Colonic mucosa (tissue), 4 donors: ENCODE data around the gene MCCC2. TPM values are rescaled to one million over a fixed set of nuclear protein-coding genes. Genes with fewer than 3 reads are reported as not detected.

ENCODE experiments used
- DNase-seq: peaks from one replicate; pipeline ENCODE4 v3.0.0-alpha.2; 2020
- H3K27ac ChIP-seq: fragments of 200-600 bp; one replicate; pipeline ENCODE4 v1.8.0; 2021
- H3K27me3 ChIP-seq: fragments of 200-600 bp; one replicate; pipeline ENCODE4 v1.8.0; 2021
- H3K36me3 ChIP-seq: fragments of 200-600 bp; one replicate; pipeline ENCODE4 v1.8.0; 2021
- H3K4me1 ChIP-seq: fragments of 200-600 bp; one replicate; pipeline ENCODE4 v1.8.0; 2021; ENCODE audit warnings: mild to moderate bottlenecking
- H3K4me3 ChIP-seq: fragments of 200-600 bp; one replicate; pipeline ENCODE4 v1.8.0; 2021
- H3K9ac ChIP-seq, 2 donors: one replicate each; pipeline ENCODE4 v1.7.0; 2013; ENCODE audit warnings: control low read depth in 2 of 2, low read depth in 2 of 2, low read length in 2 of 2
- H3K9me3 ChIP-seq: fragments of 200-600 bp; one replicate; pipeline ENCODE4 v1.8.0; 2021
- intact Hi-C: fragments of 100-400 bp; cut with DNase I; formaldehyde crosslinking; loops from one replicate; pipeline ENCODE4 v1.14.1; 2022
- total RNA-seq, 2 donors: library from RNA; stranded (reverse); fragmentation: NEBNext Ultra II Directional in 1 of 2; extraction: Animal tissue kit (Norgen Biotek cat#: 25700) in 1 of 2; gene quantifications; one replicate each; pipeline ENCODE4 v1.2.1, GENCODE V29; 2021
- TF ChIP-seq, protein P1 (sequence below): fragments of 200-600 bp; IDR thresholded peaks from one replicate; pipeline ENCODE4 v1.8.0; 2022; ENCODE audit warnings: antibody characterized with exemption, mild to moderate bottlenecking
- donor health status: healthy.
- donor health status: DM: no; HTN: no; CAD: no.
- donor health status: DM: no; HTN: no; CAD: no.

Gene MCCC2
- total RNA-seq, 2 donors from 2014 or later: 56.8 to 68.7 TPM

DNA sequence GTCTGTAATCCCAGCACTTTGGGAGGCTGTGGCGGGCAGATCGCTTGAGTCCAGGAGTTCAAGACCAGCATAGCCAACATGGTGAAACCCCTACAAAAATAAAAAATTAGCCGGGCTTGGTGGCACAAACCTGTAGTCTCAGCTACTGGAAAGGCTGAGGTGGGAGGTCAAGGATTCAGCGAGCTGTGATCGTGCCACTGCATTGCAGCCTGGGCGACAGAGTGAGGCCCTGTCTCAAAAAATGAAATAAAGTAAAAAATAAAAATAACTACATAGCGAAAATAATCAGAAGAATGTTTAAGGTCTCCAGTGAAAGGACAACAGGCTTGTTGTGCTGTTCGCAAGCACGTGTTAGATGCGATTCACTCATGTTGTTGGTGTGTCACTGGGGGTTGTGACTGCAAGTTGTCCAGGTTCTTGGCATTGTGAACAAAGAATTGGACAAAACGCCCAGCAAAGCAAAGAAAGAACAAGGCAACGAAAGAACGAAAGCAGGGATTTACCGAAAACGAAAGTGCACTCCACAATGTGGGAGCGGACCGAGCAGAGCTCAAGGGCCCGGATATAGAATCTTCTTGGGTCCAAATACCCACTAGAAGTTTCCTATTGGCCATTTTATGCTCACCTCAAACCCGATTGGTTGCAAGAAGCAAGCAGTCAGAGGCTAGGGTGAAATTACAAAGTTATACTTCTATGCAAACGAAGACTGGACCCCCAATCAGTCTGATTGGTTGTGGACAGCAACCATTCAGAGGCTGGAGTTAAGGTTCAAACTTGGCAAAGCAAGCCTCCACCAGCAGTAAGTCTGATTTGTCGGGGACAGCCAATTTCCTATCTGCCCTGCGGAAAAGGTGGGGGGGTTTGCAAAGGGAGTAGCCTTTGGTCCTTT, 844 bp upstream of the MCCC2 start:
- TF ChIP-seq, protein P1, sequence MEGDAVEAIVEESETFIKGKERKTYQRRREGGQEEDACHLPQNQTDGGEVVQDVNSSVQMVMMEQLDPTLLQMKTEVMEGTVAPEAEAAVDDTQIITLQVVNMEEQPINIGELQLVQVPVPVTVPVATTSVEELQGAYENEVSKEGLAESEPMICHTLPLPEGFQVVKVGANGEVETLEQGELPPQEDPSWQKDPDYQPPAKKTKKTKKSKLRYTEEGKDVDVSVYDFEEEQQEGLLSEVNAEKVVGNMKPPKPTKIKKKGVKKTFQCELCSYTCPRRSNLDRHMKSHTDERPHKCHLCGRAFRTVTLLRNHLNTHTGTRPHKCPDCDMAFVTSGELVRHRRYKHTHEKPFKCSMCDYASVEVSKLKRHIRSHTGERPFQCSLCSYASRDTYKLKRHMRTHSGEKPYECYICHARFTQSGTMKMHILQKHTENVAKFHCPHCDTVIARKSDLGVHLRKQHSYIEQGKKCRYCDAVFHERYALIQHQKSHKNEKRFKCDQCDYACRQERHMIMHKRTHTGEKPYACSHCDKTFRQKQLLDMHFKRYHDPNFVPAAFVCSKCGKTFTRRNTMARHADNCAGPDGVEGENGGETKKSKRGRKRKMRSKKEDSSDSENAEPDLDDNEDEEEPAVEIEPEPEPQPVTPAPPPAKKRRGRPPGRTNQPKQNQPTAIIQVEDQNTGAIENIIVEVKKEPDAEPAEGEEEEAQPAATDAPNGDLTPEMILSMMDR: no peak
- no peak for DNase-seq
- H3K36me3 ChIP-seq: no peaks in the 10 kb centered on the region
- no peaks in the 10 kb centered on the region for H3K27me3 ChIP-seq
- intact Hi-C loops: no loop called here
- peaks cover 4% of the 10 kb centered on the region for H3K4me1 ChIP-seq
- peak overlapping the region; percentile 76 for H3K4me3 ChIP-seq
- peak overlapping the region; percentile 37 to 67 for H3K9ac ChIP-seq
- no peaks in the 10 kb centered on the region for H3K9me3 ChIP-seq
- peak overlapping the region; percentile 74 for H3K27ac ChIP-seq

DNA sequence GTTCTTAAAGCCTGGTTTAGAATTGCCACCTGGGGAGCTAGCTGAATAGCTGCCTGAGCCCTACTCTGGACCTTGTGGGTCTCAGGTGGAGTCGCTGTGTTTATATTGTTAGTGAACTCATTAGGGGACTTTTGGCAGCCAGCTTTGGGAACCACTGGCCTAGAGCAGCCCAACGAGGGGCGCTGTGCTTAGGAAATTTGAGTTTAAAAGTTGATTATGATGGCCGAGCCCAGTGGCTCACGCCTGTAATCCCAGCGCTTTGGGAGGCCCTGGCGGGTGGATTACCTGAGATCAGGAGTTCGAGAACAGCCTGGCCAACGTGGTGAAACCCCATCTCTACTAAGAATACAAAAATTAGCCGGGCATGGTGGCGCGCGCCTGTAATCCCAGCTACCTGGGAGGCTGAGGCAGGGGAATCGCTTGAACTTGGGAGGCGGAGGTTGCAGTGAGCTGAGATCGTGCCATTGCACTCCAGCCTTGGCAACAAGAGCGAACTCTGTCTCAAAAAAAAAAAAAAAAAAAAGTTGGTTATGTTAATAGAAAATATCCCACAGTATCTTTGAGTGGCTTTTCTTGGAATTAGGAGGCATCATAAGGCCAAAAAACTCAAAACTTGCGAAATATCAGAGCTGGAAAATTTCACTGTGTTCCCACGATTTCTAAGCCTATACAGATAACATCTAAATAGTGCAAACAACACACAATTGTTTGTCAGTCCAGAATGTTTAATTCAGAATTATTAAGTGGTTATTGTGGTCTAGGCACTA, 809 bp downstream of the MCCC2 start:
- Histone ChIP-seq H3K27ac (peak overlapping the region; percentile 74), H3K4me1 (peaks cover 4% of the 10 kb centered on the region), H3K9ac (peak overlapping the region; percentile 67 to 79), H3K4me3 (peak overlapping the region; percentile 76), H3K36me3 (no peaks in the 10 kb centered on the region), H3K27me3 (no peaks in the 10 kb centered on the region), H3K9me3 (no peaks in the 10 kb centered on the region)
- DNase-seq: no peak
- TF ChIP-seq, protein P1: no peak
- intact Hi-C loops: no loop called here

DNA sequence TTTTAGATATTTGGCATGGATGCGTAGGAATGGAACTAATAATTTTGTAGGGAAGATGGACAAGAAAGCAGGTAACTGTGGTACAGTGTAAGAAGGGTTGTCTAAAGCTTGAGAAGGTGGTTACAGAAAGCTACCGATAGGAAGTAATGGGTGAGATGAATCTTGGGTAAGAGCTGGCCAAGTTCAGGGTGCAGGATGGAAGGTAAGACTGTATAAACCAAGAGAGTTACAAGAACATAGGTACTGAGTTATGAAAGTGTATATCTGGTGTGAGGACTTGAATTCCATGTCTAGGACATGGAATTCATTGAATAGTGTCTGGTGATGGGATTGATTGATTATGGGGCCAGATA, 1.4 kb downstream of the MCCC2 start:
- TF ChIP-seq, protein P1: no peak
- intact Hi-C loops: no loop called here
- H3K36me3 ChIP-seq: no peaks in the 10 kb centered on the region

DNA sequence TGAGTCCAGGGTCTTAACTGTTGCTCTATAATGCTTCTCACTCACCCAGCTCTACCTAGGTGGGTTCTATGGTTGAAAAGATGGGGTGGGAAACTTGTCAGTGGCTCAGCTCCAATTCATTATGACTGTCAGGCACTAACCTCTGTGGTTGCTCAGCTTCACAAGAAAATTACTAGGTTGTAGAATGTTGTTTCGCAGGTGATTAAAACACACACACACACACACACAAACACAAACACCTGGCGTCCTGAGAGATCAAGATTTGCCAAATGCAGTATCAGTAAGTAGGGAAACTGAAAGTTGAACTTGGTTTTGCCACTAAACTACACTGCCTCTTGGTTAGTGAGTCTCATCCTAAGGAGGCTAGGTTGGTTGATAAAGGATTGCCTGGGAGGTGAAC, 2.8 kb downstream of the MCCC2 start:
- DNase-seq: no peak
- no peaks in the 10 kb centered on the region for H3K9me3 ChIP-seq
- H3K4me3 ChIP-seq: no peak overlapping the region
- TF ChIP-seq, protein P1: no peak
- H3K4me1 ChIP-seq: peaks cover 4% of the 10 kb centered on the region
- no peak overlapping the region for H3K9ac ChIP-seq
- no peaks in the 10 kb centered on the region for H3K27me3 ChIP-seq
- intact Hi-C loops: no loop called here
- H3K36me3 ChIP-seq: no peaks in the 10 kb centered on the region
- H3K27ac ChIP-seq: no peak overlapping the region

More for the DNA sequence above, 1.4 kb downstream of the MCCC2 start:
- Histone ChIP-seq H3K9ac (no peak overlapping the region), H3K27me3 (no peaks in the 10 kb centered on the region), H3K4me1 (peaks cover 4% of the 10 kb centered on the region), H3K4me3 (no peak overlapping the region), H3K9me3 (no peaks in the 10 kb centered on the region), H3K27ac (no peak overlapping the region)
- no peak for DNase-seq

DNA sequence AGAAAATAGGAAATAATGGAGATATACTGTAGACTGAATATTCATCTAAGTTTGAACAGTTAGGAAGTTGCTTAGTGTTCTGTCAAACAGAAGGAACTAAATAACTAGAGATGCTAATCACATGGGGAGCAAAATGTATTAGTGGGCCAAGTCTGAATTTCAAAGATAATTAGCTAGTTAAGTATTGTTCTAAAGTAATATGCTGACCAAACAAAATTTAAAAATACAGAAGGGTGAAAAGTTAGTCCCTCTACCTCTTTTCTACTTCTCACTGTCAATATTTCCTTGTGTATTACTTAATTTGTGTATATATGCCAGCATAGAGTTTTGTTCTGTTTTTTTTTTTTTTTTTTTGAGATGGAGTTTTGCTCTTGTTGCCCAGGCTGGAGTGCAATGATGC, 4.0 kb downstream of the MCCC2 start:
- Histone ChIP-seq H3K4me3 (no peak overlapping the region), H3K36me3 (no peaks in the 10 kb centered on the region), H3K27me3 (no peaks in the 10 kb centered on the region), H3K27ac (no peak overlapping the region), H3K4me1 (peaks cover 4% of the 10 kb centered on the region), H3K9me3 (no peaks in the 10 kb centered on the region), H3K9ac (no peak overlapping the region)
- TF ChIP-seq, protein P1: no peak
- no peak for DNase-seq
- intact Hi-C loops: no loop called here
